OCI-LY3 (cell line): ENCODE measurements around the gene ZC3H13.

Experiments
- EZH2phosphoT487 ChIP-seq: fragments of 200-600 bp; shearing (Covaris generic); IDR thresholded peaks from 2 replicates; pipeline ENCODE4 v1.6.1; 2018; ENCODE audit warnings: antibody characterized with exemption, mixed run types, low read depth
- TF ChIP-seq, protein P1 (sequence below): fragments of 200-600, 300-600 bp; sonication (generic); IDR thresholded peaks from 2 replicates; pipeline ENCODE4 v1.5.1; 2014; ENCODE audit warnings: antibody characterized with exemption, low read length, low read depth

DNA sequence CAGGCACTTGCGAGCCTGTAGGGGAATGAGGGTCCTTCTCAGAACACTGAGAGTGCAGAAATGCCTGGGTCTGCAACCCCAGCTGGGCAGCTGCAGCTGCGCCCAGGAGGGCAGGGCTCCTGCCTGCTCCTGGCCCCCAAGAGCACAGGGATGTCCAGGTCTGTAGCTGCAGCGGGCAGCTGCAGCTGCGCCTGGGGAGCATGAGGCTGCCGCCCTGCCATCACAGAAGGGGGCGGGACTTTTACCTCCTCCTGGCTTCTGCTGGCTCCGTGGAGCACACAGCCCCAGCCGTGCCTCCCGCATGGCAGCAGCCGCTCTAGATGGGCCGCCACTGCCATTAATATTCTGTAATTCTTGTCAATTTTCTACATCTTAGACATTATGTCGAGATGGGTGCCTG lies 34.4 kb upstream of the ZC3H13 start:
- TF ChIP-seq, protein P1, sequence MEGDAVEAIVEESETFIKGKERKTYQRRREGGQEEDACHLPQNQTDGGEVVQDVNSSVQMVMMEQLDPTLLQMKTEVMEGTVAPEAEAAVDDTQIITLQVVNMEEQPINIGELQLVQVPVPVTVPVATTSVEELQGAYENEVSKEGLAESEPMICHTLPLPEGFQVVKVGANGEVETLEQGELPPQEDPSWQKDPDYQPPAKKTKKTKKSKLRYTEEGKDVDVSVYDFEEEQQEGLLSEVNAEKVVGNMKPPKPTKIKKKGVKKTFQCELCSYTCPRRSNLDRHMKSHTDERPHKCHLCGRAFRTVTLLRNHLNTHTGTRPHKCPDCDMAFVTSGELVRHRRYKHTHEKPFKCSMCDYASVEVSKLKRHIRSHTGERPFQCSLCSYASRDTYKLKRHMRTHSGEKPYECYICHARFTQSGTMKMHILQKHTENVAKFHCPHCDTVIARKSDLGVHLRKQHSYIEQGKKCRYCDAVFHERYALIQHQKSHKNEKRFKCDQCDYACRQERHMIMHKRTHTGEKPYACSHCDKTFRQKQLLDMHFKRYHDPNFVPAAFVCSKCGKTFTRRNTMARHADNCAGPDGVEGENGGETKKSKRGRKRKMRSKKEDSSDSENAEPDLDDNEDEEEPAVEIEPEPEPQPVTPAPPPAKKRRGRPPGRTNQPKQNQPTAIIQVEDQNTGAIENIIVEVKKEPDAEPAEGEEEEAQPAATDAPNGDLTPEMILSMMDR = no peak
- no peak for TF ChIP-seq EZH2phosphoT487
